ENCODE results near the gene LZTS3. TPM values are rescaled to one million over a fixed set of nuclear protein-coding genes. Genes with fewer than 3 reads are reported as not detected.

The LZTS3 gene
- total RNA-seq, 3 donors from 2014 or later: 4.2 to 9.9 (median 8.0) TPM

- Histone ChIP-seq H3K9me3 (no peaks in the 10 kb centered on the region), H3K4me1 (ENCODE audit: low read depth) (peaks cover 8% of the 10 kb centered on the region), H3K36me3 (ENCODE audit: low read depth) (peaks cover 9% of the 10 kb centered on the region), H3K4me3 (peak overlapping the region; percentile 79)
- ATAC-seq (peak; percentile 62), DNase-seq (peak in 2 of 3 donors; percentile 43 to 56)
- no peak for TF ChIP-seq CTCF (IDR thresholded peaks at IDR 0.05)
- intact Hi-C loops (cut with DNase I, micrococcal nuclease): no loop called here
Measured at GRCh38 chr20:3203315-3204123, 30.2 kb upstream of the LZTS3 start.

- ATAC-seq (no peak), DNase-seq (no peak)
- peaks cover 9% of the 10 kb centered on the region for H3K36me3 ChIP-seq (ENCODE audit: low read depth)
- H3K9me3 ChIP-seq: no peaks in the 10 kb centered on the region
- no peak for TF ChIP-seq CTCF (IDR thresholded peaks at IDR 0.05)
- peaks cover 8% of the 10 kb centered on the region for H3K4me1 ChIP-seq (ENCODE audit: low read depth)
- no peak overlapping the region for H3K4me3 ChIP-seq
- intact Hi-C loops (cut with DNase I, micrococcal nuclease): no loop called here
Measured at GRCh38 chr20:3202965-3203314, 29.6 kb upstream of the LZTS3 start.

- intact Hi-C loops (cut with DNase I, micrococcal nuclease): no loop called here
- no peak for DNase-seq
- ATAC-seq: no peak
- no peak for TF ChIP-seq CTCF (IDR thresholded peaks at IDR 0.05)
- Histone ChIP-seq H3K4me3 (no peak overlapping the region), H3K36me3 (ENCODE audit: low read depth) (peaks cover 9% of the 10 kb centered on the region), H3K9me3 (no peaks in the 10 kb centered on the region), H3K4me1 (ENCODE audit: low read depth) (peaks cover 8% of the 10 kb centered on the region)
Measured at GRCh38 chr20:3199976-3200755, 26.8 kb upstream of the LZTS3 start.

GRCh38 chr20:3199206-3199605 lies 25.9 kb upstream of the LZTS3 start:
- TF ChIP-seq CTCF (IDR thresholded peaks at IDR 0.05): no peak
- peaks cover 9% of the 10 kb centered on the region for H3K36me3 ChIP-seq (ENCODE audit: low read depth)
- H3K9me3 ChIP-seq: no peaks in the 10 kb centered on the region
- DNase-seq (no peak), ATAC-seq (no peak)
- H3K4me1 ChIP-seq (ENCODE audit: low read depth): peaks cover 8% of the 10 kb centered on the region
- intact Hi-C loops (cut with DNase I, micrococcal nuclease): no loop called here
- H3K4me3 ChIP-seq: no peak overlapping the region

- H3K36me3 ChIP-seq (ENCODE audit: low read depth): peaks cover 9% of the 10 kb centered on the region
- no peak for ATAC-seq
- DNase-seq: no peak
- H3K4me1 ChIP-seq (ENCODE audit: low read depth): no peaks in the 10 kb centered on the region
- TF ChIP-seq CTCF (IDR thresholded peaks at IDR 0.05): no peak
- H3K4me3 ChIP-seq: no peak overlapping the region
- H3K9me3 ChIP-seq: no peaks in the 10 kb centered on the region
- intact Hi-C loops (cut with DNase I, micrococcal nuclease): no loop called here
Measured at GRCh38 chr20:3195590-3196237, 22.4 kb upstream of the LZTS3 start.
